NCI-H1417 (cell line): ENCODE measurements around the gene RASGEF1C.
"Not testable (repeated sequence)": the region's sequence is repeated elsewhere in the genome, so short reads cannot be mapped to it uniquely, and the experiment has no call there.

Source experiments
- DNase-seq, 3 experiments: peaks; one replicate each; lab custom pipeline; 2025; lab: John Stamatoyannopoulos, UW

The RASGEF1C gene

GRCh38 chr5:180135967-180136629, 72.9 kb downstream of the RASGEF1C start:
- no peak for DNase-seq

DNA sequence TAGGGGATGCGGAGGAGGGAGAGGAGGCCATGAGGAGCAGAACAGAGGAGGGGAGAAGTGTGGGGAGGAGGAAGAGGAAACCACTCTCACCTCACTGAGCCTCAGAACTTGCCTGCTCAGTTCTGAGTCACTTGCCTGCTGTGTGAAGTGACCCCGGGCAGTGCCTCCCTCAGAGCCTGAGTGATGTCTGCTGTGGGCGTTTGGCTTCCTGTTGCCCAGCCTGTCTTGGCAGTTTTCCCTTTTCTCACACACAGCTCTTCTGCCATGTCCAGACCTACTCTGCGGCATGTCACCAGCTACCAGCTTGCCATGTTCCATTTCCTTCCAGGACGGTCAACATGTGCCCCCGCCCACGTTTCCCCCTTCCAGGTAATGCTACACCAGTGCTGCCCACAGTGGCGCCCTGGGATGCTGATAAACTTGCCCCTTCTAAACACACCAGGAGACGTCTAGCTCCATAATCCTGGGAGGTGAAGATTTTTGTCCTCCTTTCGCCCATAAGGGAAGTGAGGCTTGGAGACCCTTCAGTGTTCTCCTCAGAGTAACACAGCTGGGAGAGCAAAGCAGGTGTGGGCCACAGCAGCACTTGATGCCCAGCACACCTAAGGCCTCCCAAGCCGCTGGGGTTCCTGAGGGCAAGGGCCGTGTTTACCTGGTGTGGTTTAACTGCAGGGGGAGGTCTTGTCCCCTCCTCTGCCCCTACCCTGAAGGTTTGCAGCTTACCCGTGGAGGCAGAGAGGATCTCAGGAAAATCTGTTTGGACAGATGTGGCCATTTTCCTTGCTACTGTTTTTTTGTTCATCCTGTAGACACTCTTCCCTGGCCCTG, 73.7 kb downstream of the RASGEF1C start:
- no peak for DNase-seq

DNA sequence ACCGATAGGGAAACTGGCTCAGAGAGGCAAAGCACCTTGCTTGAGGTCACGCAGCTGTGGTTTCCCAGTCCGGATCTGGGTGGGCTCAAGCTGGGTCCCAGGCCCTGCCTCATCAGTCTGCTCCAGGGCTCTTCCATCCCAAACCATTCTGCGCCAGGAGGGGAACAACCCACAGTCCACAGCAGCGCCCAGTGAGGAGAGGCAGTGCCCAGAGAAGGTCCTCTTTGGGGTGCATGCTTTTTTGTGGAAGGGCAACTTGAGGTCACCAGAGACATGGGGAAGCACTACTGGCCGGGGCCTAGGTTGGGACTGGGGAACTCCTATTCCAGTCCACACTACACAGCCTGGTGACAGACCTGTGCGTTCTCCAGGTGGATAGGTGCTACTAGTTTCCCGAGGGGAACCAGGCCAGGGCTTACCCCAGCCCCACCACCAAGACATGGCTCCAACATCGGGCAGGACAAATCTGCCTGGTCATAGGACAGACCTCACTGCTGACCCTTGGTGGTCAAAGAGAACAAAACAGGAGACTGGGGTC, 75.0 kb downstream of the RASGEF1C start:
- no peak for DNase-seq

DNA sequence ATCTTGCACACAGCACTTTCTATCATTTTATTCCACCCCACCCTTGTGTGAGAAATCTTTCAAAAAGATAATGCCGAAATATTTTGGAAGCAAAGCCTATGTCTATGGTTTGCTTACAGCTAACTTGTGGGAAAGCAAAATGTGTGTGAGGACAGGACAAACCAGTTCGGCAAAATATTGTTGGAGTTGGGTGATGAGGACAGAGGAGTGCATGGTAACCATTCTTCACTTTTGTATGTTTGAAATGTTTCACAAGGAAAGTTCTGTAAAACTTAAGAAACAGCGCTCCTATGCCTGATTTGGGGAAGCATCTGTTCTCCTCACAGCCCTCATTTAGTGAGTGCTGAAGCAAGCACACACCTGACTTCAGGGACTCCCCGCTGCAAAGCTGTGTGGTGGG, 75.5 kb downstream of the RASGEF1C start:
- DNase-seq: no peak

GRCh38 chr5:180133060-180133459, 76.0 kb downstream of the RASGEF1C start:
- DNase-seq: no peak

DNA sequence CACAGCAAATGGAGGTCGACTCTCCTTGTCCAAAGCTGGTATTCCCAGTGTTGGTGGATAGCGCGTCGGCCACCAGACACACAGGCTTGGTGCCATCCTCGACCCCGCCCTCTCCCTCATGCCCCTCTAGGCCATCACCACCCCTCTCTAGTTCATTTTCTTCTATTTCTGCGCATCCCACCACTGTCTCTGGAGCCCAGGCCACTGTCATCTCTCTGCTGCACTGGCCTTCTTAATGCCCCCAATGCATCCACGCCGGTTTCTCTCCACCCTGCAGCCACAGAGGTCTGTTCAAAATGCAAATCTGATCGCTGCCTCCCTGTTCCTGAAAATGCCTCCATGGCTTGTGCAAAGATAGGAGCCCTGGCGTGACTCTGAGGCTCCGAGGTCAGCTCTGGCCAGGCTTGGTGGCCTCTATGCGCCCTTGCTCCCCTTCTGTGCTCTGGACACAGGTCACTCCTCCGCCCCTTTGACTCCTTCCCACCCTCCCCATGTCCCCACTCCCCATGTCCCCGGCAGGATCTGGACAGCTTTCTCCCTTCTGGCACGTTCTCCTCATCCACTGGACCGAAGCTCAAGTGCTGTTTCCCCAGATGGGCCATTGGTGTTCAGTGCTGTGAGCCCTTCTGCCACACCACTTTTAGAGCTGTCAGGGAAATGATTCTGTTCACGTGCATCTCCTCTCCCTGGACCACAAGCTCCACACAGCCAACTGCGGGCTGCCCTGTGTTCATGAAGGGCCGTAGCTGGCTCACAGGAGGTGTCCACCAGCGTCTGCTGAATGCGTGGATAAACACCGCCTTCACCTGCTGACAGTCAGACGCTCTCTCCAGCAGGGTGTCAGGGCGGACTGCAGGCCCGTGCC, 77.9 kb downstream of the RASGEF1C start:
- DNase-seq: no peak

GRCh38 chr5:180130291-180130869, 78.6 kb downstream of the RASGEF1C start:
- no peak for DNase-seq

DNA sequence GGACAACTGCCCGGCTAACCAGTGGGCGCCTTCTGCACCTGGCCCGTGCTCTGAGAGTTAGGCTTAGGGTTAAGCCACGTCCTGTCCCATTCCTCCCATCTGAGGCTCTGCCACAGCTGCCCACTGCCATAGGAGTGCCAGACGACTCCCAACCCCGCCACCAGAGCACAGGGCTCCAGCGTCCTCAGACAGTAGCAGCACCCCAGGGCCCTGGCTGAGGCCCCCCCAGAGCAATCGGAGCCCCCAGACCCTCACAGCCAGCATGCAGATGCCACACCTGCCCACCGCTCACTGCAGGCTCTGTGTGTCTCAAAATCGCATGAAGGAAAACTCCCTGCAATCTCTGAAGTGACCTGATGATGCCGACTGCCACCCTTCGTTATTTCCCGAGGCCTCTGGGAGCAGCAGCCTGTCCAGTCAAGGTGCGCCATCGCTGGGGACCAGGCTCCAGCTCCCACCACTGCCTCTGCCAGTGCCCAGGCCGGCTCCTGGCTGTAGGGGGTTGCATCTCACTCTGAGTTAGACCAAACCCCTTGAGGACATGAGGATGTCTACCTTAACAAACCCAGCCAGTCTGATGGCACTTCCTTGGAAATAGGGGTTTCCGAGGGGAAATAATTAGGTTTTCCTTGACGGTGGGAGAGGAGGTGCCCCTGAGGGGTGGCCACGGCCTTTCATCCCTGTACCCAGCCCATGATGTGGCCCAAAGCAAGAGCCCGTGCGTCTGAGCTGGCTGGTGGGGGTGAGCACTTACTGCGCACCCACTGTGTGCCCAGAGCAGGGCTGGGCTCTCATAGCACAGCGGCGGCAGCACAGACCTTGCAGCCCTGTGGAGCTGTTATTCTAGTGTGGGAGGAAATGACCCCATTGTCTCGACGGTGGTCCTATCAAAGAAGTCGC, 79.5 kb downstream of the RASGEF1C start:
- DNase-seq: peak in 1 of 3 experiments; percentile 1

- DNase-seq: no peak
These were observed 80.2 kb downstream of the RASGEF1C start for GRCh38 chr5:180128671-180129261.

DNA sequence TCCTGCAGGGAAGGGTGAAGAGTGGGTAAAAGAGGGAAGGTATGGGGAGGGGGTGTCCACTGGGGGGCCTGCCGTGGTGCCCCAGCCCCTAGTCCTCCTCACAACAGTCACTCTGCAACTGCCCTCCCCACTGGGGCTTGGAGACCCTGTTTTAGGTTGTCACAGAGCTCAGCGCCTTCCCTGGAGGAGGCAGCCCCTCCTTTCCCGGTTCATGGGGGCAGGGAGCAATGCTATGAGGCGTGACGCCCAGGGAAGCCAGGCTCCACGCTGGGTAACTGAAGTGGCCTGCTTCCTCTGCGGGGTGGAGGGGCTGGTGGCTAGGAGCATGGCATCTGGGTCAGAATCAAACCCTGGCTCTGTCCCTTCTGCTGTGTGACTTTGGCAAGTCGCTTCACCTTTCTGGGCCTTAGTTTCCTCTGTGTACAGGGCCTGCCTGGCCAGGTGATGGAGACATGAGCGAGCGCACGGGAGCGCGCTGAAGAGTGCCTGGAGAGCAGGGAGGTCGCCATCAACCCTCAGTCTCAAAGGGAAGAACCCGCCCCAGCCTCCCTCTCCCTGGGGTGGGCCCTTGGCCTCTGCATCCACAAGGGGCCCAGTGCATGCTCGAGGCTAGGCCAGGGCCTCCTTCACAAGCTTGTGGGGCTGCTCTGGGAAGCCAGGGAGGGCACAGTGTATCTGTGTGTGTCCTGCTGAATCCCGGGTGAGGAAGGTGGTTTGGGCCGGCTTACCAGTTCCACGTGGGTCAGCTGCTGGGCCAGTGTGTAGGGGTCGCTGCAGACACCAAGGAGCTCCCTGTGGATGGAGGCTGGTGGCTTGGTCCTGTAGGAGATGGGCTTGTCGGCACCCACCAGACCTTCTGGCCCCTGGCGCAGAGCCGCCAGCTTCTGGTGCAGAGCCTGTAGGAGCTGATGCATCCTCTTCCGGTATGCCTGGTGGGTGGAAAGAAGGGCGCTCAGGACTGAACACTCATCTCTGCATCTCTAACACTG, 81.0 kb downstream of the RASGEF1C start:
- DNase-seq: no peak

GRCh38 chr5:180126716-180127681, 82.0 kb downstream of the RASGEF1C start:
- peak in 1 of 3 experiments; percentile 5 for DNase-seq

DNA sequence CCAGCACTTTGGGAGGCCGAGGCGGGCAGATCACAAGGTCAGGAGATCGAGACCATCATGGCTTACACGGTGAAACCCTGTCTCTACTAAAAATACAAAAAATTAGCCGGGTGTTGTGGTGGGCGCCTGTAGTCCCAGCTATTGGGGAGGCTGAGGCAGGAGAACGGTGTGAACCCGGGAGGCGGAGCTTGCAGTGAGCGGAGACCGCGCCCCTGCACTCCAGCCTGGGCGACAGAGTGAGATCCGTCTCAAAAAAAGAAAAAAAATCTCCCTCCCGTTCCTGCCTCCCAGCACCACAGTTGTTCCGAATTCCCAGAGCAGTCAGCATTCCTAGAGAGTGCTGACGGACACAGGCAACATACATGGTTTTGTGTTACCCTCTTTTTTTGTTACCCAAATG, 82.9 kb downstream of the RASGEF1C start:
- not testable (repeated sequence) for DNase-seq

DNA sequence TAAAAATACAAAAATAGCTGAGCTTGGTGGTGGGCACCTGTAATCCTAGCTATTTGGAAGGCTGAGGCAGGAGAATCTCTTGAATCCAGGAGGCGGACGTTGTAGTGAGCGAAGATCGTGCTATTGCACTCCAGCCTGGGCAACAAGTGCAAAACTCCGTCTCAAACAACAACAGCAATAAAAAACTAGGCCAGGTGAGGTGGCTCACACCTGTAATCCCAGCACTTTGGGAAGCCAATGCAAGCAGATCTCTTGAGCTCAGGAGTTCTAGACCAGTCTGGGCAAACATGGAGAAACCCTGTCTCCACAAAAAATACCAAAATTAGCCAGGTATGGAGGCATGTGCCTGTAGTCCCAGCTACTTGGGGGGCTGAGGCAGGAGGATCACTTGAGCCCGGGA, 84.3 kb downstream of the RASGEF1C start:
- not testable (repeated sequence) for DNase-seq

DNA sequence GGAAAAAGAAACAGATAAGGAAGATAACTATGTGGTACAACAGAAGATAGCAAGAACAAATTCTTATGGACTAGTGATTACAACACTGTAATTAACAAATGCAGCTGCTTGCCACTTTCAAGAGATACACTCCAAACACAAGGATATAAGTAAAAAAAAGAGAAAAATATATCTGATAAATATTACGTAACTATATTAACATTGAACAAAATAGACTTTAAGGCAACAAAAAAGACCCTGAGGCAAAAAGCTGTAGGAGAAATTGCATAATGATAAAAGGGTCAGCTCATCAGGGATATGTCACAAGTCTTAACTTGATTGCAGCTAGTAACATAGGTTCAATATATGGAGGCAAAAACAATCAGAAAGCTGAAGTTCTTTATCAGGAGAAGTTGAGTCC, 86.1 kb downstream of the RASGEF1C start:
- DNase-seq: no peak

- no peak for DNase-seq
These were observed 87.1 kb downstream of the RASGEF1C start for GRCh38 chr5:180121826-180122413.

GRCh38 chr5:180120237-180121101, 88.5 kb downstream of the RASGEF1C start:
- no peak for DNase-seq

GRCh38 chr5:180119903-180120236, 89.1 kb downstream of the RASGEF1C start:
- no peak for DNase-seq
